Smooth muscle cell (in vitro differentiated cells): ENCODE results near the gene CCND3. TPM values are rescaled to one million over a fixed set of nuclear protein-coding genes. Genes with fewer than 3 reads are reported as not detected.
"Not testable (repeated sequence)": the region's sequence is repeated elsewhere in the genome, so short reads cannot be mapped to it uniquely, and the experiment has no call there.

ENCODE experiments used
- DNase-seq: peaks from one replicate; lab custom pipeline; 2025; ENCODE audit not compliant: unreplicated experiment; lab: John Stamatoyannopoulos, UW
- H2AFZ ChIP-seq: fragments of 200-600 bp; sonication (generic); 2 replicates; pipeline ENCODE4 v1.6.0; 2016; ENCODE audit warnings: antibody characterized with exemption, low read depth, mild to moderate bottlenecking
- H3F3A ChIP-seq: fragments of 200-600 bp; sonication (generic); 2 replicates; pipeline ENCODE4 v1.6.0; 2017; ENCODE audit warnings: antibody characterized with exemption, low read depth
- H3K27ac ChIP-seq: fragments of 200-600 bp; sonication (generic); 2 replicates; pipeline ENCODE4 v1.5.1; 2016; ENCODE audit warnings: low read depth, mild to moderate bottlenecking
- H3K27me3 ChIP-seq: fragments of 200-600 bp; sonication (generic); 2 replicates; pipeline ENCODE4 v1.6.1; 2016; ENCODE audit warnings: low read depth, mild to moderate bottlenecking
- H3K36me3 ChIP-seq: fragments of 200-600 bp; sonication (generic); 2 replicates; pipeline ENCODE4 v1.5.1; 2016; ENCODE audit warnings: low read depth
- H3K4me1 ChIP-seq: fragments of 200-600 bp; sonication (generic); 2 replicates; pipeline ENCODE4 v1.5.1; 2016; ENCODE audit warnings: low read depth
- H3K4me2 ChIP-seq: fragments of 200-600 bp; sonication (generic); 2 replicates; pipeline ENCODE4 v1.6.0; 2016; ENCODE audit warnings: mild to moderate bottlenecking
- H3K4me3 ChIP-seq: fragments of 200-600 bp; sonication (generic); 2 replicates; pipeline ENCODE4 v1.5.1; 2016; ENCODE audit warnings: mild to moderate bottlenecking
- H3K79me2 ChIP-seq: fragments of 200-600 bp; sonication (generic); 2 replicates; pipeline ENCODE4 v1.6.0; 2016; ENCODE audit warnings: low read depth, mild to moderate bottlenecking
- H3K9ac ChIP-seq: fragments of 200-600 bp; sonication (generic); 2 replicates; pipeline ENCODE4 v1.6.0; 2016; ENCODE audit warnings: low read depth
- H3K9me3 ChIP-seq: fragments of 200-600 bp; sonication (generic); replicated peaks from 2 replicates; pipeline ENCODE4 v1.5.1; 2016; ENCODE audit warnings: low read depth
- H4K20me1 ChIP-seq: fragments of 200-600 bp; sonication (generic); 2 replicates; pipeline ENCODE4 v1.6.0; 2016; ENCODE audit warnings: low read depth
- WGBS: methylation state at CpG from one replicate; pipeline ENCODE4 v1.1.7; 2016; ENCODE audit warnings: low lambda C conversion rate; 5-methylcytosine and 5-hydroxymethylcytosine counted together
- polyA plus RNA-seq: library from polyadenylated mRNA; unstranded; fragments of >200 nt; fragmentation: Nextera tagmentation; extraction: Ambion mirVana; gene quantifications from 2 replicates; pipeline ENCODE4 v1.2.1, GENCODE V29; 2016
- total RNA-seq: library from RNA; depleted of rRNA; stranded (reverse); fragments of >200 nt; gene quantifications from 2 replicates; pipeline ENCODE4 v1.2.3, GENCODE V29; 2014
- TF ChIP-seq, protein P1 (sequence below): fragments of 200-600 bp; sonication (generic); IDR thresholded peaks from 2 replicates; pipeline ENCODE4 v1.5.1; 2017; ENCODE audit warnings: borderline replicate concordance, mild to moderate bottlenecking, antibody characterized with exemption; ENCODE audit not compliant: insufficient read depth, poor library complexity, severe bottlenecking

CCND3 gene
- total and polyA plus RNA-seq, 2 experiments from 2014 or later, result 31.5 to 107 TPM

GRCh38 chr6:41955412-41955811 is 13.8 kb upstream of the CCND3 start:
- H3K9ac ChIP-seq, result no peak overlapping the region
- no peaks in the 10 kb centered on the region for H3K27me3 ChIP-seq
- no peak overlapping the region for H3K4me2 ChIP-seq
- H3K79me2 ChIP-seq, result no peaks in the 10 kb centered on the region
- no peaks in the 10 kb centered on the region for H4K20me1 ChIP-seq
- H3K4me1 ChIP-seq, result no peaks in the 10 kb centered on the region
- 74% methylated on average over 2 of the region's 2 CpGs for WGBS
- H3K4me3 ChIP-seq, result no peak overlapping the region
- no peaks in the 10 kb centered on the region for H3K9me3 ChIP-seq
- TF ChIP-seq, protein P1, sequence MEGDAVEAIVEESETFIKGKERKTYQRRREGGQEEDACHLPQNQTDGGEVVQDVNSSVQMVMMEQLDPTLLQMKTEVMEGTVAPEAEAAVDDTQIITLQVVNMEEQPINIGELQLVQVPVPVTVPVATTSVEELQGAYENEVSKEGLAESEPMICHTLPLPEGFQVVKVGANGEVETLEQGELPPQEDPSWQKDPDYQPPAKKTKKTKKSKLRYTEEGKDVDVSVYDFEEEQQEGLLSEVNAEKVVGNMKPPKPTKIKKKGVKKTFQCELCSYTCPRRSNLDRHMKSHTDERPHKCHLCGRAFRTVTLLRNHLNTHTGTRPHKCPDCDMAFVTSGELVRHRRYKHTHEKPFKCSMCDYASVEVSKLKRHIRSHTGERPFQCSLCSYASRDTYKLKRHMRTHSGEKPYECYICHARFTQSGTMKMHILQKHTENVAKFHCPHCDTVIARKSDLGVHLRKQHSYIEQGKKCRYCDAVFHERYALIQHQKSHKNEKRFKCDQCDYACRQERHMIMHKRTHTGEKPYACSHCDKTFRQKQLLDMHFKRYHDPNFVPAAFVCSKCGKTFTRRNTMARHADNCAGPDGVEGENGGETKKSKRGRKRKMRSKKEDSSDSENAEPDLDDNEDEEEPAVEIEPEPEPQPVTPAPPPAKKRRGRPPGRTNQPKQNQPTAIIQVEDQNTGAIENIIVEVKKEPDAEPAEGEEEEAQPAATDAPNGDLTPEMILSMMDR, result no peak
- no peak overlapping the region for H2AFZ ChIP-seq
- no peaks in the 10 kb centered on the region for H3K36me3 ChIP-seq
- no peak overlapping the region for H3K27ac ChIP-seq
- no peaks in the 10 kb centered on the region for H3F3A ChIP-seq
- DNase-seq, result no peak

GRCh38 chr6:41954668-41955067 is 13.1 kb upstream of the CCND3 start:
- no peaks in the 10 kb centered on the region for H3K27me3 ChIP-seq
- no peak overlapping the region for H3K9ac ChIP-seq
- H3K79me2 ChIP-seq, result no peaks in the 10 kb centered on the region
- H3F3A ChIP-seq, result no peaks in the 10 kb centered on the region
- H3K4me1 ChIP-seq, result no peaks in the 10 kb centered on the region
- H3K4me2 ChIP-seq, result no peak overlapping the region
- WGBS, result 92% methylated on average over 2 of the region's 2 CpGs
- no peaks in the 10 kb centered on the region for H3K9me3 ChIP-seq
- H3K36me3 ChIP-seq, result no peaks in the 10 kb centered on the region
- H4K20me1 ChIP-seq, result no peaks in the 10 kb centered on the region
- no peak overlapping the region for H3K27ac ChIP-seq
- H3K4me3 ChIP-seq, result no peak overlapping the region
- DNase-seq, result no peak
- H2AFZ ChIP-seq, result no peak overlapping the region
- TF ChIP-seq, protein P1, result no peak

- H2AFZ ChIP-seq, result no peak overlapping the region
- TF ChIP-seq, protein P1, result no peak
- H3K4me1 ChIP-seq, result no peaks in the 10 kb centered on the region
- H3K27ac ChIP-seq, result no peak overlapping the region
- no peak for DNase-seq
- H3K4me3 ChIP-seq, result no peak overlapping the region
- no peaks in the 10 kb centered on the region for H3F3A ChIP-seq
- no peaks in the 10 kb centered on the region for H4K20me1 ChIP-seq
- H3K9ac ChIP-seq, result no peak overlapping the region
- 90% methylated on average over 10 of the region's 10 CpGs for WGBS
- H3K27me3 ChIP-seq, result no peaks in the 10 kb centered on the region
- no peaks in the 10 kb centered on the region for H3K36me3 ChIP-seq
- H3K79me2 ChIP-seq, result no peaks in the 10 kb centered on the region
- H3K9me3 ChIP-seq, result no peaks in the 10 kb centered on the region
- no peak overlapping the region for H3K4me2 ChIP-seq
Observed at GRCh38 chr6:41947581-41948220, 6.1 kb upstream of the CCND3 start.

DNA sequence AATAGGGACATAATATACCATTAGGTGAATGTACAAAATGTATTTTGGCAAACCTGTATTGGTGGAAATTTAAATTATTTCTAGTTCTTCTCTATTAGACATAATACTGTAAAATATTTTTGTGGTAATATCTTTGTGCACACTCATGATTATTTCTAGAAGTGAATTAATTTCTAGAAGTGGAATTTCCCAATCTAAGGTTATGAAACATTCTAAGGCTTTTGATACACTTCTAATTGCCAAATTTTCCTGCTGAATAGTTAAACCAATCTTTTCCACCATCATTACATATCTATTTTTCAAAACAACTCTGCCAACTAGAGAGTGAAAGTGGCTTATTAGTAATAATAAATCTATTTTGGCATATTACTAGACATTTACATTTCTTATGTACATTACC is 1.8 kb upstream of the CCND3 start:
- Histone ChIP-seq H3K4me3 (no peak overlapping the region), H3K27me3 (no peaks in the 10 kb centered on the region), H4K20me1 (peaks cover 4% of the 10 kb centered on the region), H3K79me2 (peaks cover 11% of the 10 kb centered on the region), H3K4me1 (peaks cover 23% of the 10 kb centered on the region), H3F3A (peaks cover 17% of the 10 kb centered on the region), H3K9ac (no peak overlapping the region), H2AFZ (no peak overlapping the region), H3K36me3 (no peaks in the 10 kb centered on the region), H3K9me3 (no peaks in the 10 kb centered on the region), H3K4me2 (no peak overlapping the region), H3K27ac (no peak overlapping the region)
- no peak for DNase-seq
- TF ChIP-seq, protein P1, result no peak

- H4K20me1 ChIP-seq, H3K9me3 ChIP-seq, DNase-seq, H3K9ac ChIP-seq, H2AFZ ChIP-seq, H3K4me2 ChIP-seq, H3K4me3 ChIP-seq, H3K36me3 ChIP-seq, H3K27me3 ChIP-seq: not testable (repeated sequence)
- H3K79me2 ChIP-seq, result peaks cover 12% of the 10 kb centered on the region
- H3F3A ChIP-seq, result peaks cover 17% of the 10 kb centered on the region
- peaks cover 24% of the 10 kb centered on the region for H3K4me1 ChIP-seq
- H3K27ac ChIP-seq, result peak overlapping the region; percentile 86
- WGBS, result 93% methylated on average over 14 of the region's 14 CpGs
Observed at GRCh38 chr6:41942882-41943281, 1.3 kb upstream of the CCND3 start.
